NB4 (cell line): ENCODE data around the gene DUSP22.
A peak's percentile ranks its signal among the peaks of the same experiment; 100 is the strongest.

ENCODE experiments used
- DNase-seq: peaks from one replicate; pipeline ENCODE4 v3.0.0; 2010; ENCODE audit warnings: low read depth
- H3K4me3 ChIP-seq: one replicate; pipeline ENCODE4 v1.5.1; 2011; ENCODE audit warnings: mild to moderate bottlenecking, low read depth, low read length, moderate library complexity
- MYC ChIP-seq: IDR thresholded peaks from 2 replicates; pipeline ENCODE4 v1.6.1; 2011; ENCODE audit warnings: low read depth, low read length
- POLR2A ChIP-seq: IDR thresholded peaks from 2 replicates; pipeline ENCODE4 v1.6.1; 2011; ENCODE audit warnings: mild to moderate bottlenecking; ENCODE audit not compliant: insufficient read length; ENCODE audit errors: extremely low read depth
- TF ChIP-seq, protein P1 (sequence below): IDR thresholded peaks from 2 replicates; pipeline ENCODE4 v1.6.1; 2011; ENCODE audit warnings: low read depth, low read length
- TF ChIP-seq, protein P2 (sequence below): IDR thresholded peaks from one replicate; pipeline ENCODE4 v1.5.1; 2012; ENCODE audit warnings: low read depth, low read length

Gene DUSP22

DNA sequence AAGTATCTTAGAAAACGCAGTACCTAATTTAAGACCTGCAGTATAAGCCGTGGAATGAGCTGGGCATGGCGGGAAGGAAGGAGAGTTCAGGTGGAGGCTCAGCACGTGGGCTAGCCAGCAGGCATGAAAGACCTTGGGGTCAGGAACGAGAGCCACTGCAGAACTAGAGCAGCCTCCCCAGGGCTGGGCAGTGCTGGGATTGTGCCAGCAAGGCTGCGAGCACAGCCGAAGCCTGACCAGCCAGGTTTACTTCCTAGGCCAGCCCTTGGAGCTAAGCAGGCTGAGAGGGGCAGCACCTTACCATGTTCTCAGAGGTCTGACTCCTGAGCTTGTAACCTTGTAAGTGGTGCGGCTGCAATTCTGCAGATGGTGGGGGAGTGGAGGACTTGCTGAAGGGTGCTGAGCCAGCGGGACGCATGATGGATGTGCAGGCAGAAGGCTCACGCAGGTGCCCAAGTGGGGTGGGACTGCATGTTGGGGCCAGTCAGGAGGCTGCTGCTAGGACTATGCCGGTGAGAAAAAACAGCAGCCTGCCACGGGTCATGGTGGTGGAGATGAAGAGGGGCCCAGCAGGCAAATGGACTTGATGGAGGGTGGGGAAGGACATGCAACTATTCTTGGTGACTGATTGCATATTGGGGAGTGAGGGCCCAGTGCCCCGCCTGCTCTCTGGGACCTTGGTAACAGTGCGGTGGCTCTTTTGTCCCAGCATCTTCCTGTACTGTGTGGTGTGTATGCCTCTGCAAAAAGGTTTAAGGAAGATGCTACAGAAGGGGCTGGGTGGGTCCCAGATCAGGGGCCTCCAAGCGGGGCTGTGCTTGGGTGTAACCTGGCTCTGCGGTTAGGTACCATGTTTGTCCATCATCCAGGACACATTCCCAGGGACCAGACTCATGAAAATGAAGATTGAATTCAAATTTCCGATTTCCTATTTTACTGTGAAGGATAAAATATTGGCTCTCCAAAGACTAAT is 61.6 kb downstream of the DUSP22 start:
- peak; percentile 39 for DNase-seq
- H3K4me3 ChIP-seq: no peak overlapping the region
- TF ChIP-seq MYC: no peak
- TF ChIP-seq, protein P1, sequence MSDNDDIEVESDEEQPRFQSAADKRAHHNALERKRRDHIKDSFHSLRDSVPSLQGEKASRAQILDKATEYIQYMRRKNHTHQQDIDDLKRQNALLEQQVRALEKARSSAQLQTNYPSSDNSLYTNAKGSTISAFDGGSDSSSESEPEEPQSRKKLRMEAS: no peak
- TF ChIP-seq POLR2A: no peak
- TF ChIP-seq, protein P2, sequence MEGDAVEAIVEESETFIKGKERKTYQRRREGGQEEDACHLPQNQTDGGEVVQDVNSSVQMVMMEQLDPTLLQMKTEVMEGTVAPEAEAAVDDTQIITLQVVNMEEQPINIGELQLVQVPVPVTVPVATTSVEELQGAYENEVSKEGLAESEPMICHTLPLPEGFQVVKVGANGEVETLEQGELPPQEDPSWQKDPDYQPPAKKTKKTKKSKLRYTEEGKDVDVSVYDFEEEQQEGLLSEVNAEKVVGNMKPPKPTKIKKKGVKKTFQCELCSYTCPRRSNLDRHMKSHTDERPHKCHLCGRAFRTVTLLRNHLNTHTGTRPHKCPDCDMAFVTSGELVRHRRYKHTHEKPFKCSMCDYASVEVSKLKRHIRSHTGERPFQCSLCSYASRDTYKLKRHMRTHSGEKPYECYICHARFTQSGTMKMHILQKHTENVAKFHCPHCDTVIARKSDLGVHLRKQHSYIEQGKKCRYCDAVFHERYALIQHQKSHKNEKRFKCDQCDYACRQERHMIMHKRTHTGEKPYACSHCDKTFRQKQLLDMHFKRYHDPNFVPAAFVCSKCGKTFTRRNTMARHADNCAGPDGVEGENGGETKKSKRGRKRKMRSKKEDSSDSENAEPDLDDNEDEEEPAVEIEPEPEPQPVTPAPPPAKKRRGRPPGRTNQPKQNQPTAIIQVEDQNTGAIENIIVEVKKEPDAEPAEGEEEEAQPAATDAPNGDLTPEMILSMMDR: no peak

DNA sequence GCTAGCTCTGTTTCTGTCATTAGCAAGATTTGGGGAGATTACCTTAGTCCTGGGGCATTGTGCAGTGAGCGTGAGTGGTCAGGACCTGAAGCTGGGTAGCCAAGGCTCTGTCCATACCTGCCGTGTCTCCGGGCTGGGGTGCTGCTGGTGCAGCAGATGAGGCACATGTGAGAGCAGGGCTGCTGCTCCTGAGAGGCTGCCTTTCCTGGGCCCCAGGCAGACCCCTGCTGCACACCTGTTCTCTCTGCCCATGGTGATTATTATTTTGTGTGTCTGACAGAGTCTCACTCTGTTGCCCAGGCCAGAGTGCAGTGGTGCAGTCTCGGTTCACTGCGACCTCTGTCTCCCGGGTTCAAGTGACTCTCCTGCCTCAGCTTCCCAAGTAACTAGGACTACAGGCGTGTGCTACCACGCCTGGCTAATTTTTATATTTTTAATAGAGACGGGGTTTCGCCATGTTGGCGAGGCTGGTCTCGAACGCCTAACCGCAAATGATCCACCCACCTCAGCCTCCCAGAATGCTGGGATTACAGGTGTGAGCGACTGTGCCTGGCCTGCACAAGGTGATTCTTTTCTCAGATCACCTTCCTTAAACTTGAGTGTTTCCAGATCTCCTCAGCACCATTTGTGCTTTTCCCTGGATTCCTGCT is 62.5 kb downstream of the DUSP22 start:
- no peak for TF ChIP-seq MYC
- TF ChIP-seq, protein P2: no peak
- no peak for DNase-seq
- no peak overlapping the region for H3K4me3 ChIP-seq

DNA sequence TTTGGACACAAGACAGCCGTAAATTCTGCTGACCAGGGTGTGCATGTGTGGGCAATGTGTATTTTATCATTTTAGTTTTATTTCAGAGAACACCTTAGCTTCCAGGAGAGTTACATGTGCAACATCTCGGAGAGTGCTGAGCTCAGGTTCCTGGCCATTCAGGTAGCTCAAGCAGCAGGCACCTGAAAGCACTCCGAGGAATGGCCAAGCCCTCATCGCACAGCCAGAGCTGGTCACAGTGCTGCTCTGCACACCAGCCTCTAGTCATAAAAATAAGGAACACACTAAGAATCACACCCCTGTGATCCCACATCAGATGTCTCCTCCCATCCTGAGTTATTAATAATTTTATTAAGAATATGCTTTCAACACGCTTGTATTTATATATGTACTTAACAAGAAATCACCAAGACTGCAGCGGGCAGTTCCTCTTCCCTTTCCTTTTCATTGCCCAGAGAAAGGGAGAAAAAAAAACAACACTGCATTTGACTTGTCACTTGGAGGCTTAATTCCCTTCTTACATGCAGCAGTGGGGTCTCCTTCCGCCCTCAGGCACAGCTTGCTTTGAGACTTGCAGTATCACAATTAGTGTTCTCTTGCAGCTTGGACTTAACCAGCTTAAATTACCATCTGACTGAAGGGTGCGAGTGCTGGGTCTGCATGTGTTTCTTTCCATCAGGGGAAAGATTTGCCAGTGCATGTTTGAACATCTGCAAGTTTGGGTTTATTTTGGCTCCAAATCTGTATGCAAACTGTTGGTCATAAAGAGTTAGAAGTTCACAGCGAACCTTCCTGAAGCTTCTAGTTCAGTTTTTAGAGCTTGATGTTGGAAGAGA is 63.3 kb downstream of the DUSP22 start:
- DNase-seq: no peak
- H3K4me3 ChIP-seq: no peak overlapping the region
- TF ChIP-seq, protein P1: no peak
- TF ChIP-seq MYC: no peak
- TF ChIP-seq POLR2A: no peak

DNA sequence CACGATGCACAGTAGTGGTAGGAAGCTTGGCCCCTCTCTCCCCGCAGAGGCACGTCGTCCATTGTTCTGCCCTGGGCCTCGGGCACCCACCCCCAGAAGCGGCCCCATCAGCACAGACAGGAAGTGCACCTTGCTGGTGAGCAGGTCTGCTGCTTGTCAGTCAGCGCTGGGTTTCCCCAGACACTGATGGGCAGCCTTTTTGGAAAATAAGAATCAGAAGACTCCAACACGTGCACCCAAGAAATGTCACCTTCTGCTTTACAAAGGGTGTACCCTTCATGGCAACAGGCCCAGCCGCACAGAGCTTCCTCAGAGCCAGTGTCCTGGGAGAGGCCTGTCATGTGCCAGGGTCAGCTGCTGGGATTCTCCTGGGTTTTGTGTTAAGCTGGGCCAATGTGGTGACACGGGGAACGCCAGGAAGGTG is 64.6 kb downstream of the DUSP22 start:
- TF ChIP-seq, protein P1: no peak
- TF ChIP-seq, protein P2: no peak
- TF ChIP-seq MYC (no peak), POLR2A (no peak)
- no peak overlapping the region for H3K4me3 ChIP-seq
- no peak for DNase-seq

DNA sequence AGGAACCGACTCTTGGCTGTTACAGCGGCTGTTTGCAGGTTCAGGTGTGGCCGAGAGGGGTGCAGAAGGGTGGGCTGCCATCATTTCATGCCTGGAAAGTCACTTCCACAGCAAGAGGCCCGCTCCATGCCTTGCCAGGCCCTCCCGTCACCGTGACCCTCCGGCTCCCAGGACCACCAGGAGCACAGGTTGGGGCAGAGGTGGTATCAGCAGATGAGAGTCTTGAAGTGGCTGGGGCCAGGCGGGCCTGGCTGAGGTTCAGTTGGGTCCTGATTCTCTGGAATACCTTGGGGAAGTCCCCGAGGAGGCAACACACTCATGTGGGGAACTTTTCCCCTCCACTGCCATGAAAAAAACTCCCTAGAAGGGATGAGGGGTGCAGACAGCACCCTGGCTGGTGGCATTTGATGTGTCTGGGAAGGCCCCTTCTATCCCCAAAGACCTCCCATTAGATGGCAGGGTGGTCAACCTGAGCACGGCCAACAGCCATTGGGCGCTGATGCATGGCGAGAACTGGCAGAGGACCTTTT is 65.0 kb downstream of the DUSP22 start:
- DNase-seq: no peak
- TF ChIP-seq POLR2A: no peak
- TF ChIP-seq MYC: no peak
- TF ChIP-seq, protein P2: no peak
- TF ChIP-seq, protein P1: no peak
- no peak overlapping the region for H3K4me3 ChIP-seq
